Activated CD4-positive, alpha-beta T cell treated with anti-CD3 and anti-CD28 coated beads for 1 hour (primary cell): ENCODE data around the gene EML4.
"Not testable (repeated sequence)": the region's sequence is repeated elsewhere in the genome, so short reads cannot be mapped to it uniquely, and the experiment has no call there.

Experiments used
- DNase-seq: peaks from one replicate; pipeline ENCODE4 v3.0.0-alpha.2; 2020

Gene EML4

DNA sequence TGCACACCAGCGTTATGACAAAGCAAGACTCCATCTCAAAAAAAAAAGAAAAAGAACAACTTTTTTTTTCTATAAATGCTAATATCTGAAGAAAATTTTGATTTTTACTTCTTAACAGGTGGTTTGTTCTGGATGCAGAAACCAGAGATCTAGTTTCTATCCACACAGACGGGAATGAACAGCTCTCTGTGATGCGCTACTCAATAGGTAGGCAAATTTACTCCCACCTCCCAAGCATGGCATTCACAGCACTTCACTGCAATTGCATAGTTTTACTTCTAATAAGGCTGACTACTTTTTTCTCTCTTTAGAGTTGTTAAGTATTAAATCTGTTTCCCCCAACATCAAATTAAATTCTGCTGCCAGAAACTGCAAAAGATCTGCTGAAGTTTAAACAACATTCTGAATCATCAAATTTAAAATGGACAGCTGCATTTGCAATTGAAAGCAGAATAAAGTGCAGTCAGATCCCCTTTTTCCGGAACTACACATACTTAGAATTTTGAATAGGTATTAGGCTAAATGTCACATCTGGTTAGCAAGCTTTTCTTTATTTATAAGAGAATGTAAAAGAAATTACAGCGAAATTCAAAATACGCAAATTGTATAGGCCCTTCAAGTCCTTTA is 146.8 kb downstream of the EML4 start:
- DNase-seq: no peak

GRCh38 chr2:42316910-42317309 is 147.8 kb downstream of the EML4 start:
- DNase-seq: no peak

- no peak for DNase-seq
Measured at GRCh38 chr2:42317486-42317885, 148.3 kb downstream of the EML4 start.

GRCh38 chr2:42317945-42318344 is 148.8 kb downstream of the EML4 start:
- no peak for DNase-seq

GRCh38 chr2:42319265-42319664 is 150.1 kb downstream of the EML4 start:
- no peak for DNase-seq

DNA sequence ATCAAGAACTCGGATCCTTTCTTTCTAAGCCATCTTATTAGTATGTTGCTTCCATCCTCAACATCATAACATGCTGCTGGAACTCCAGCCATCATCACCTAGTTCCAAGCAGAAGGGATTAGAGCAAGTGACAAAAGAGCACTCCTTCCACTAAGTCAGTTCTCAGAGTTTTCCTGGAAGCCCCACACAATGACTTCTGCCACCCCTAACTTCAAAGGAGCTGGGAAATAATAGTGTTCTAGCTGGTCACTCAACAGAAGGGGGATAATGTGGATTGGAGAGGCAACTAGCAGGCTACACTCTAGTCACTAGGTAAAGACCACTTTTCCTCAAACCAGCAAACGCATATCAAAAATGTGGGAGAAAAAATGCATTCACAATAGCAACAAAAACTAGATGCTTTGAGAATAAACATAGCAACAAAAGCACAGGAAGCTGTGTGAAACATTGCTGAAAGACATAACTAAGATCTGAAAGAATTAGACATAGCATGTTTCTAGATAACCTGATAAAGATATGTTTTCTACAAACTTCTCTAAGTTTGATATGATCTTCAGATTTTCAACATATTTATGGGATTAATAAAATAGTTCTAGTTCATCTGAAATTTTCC is 152.4 kb downstream of the EML4 start:
- no peak for DNase-seq

DNA sequence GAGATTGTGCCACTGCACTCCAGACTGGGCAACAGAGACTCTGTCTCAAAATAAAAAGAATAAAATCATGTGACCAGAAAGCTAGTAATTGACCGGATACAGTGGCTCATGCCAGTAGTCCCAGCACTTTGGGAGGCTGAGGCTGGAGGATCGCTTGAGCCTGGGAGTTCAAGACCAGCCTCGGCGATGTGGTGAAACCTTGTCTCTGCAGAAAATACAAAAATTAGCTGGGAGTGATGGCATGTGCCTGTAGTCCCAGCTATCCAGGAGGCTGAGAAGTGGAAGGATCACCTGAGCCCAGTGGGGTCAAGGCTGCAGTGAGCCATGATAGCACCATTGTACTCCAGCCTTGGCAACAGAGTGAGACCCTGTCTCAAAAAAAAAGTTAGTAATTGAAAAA is 155.1 kb downstream of the EML4 start:
- no peak for DNase-seq

DNA sequence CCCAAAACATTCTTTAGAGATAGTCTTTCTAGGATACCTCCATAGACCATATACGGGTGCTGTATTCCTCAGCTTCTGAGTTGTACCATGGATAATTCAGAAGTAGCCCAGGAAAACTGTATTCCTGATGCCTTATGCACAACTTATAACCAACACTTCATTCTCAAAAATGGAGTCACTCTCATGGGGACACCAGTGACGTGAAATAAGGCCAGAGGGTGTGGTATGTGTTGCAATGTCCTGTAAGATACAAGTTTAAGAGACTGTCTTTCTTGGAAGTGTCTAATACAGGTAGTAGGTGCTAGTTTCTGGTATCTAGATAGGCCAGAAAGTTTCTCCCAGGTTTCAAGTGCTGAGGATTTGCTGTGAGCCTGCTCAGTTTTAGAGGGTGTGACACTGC is 155.8 kb downstream of the EML4 start:
- no peak for DNase-seq

DNA sequence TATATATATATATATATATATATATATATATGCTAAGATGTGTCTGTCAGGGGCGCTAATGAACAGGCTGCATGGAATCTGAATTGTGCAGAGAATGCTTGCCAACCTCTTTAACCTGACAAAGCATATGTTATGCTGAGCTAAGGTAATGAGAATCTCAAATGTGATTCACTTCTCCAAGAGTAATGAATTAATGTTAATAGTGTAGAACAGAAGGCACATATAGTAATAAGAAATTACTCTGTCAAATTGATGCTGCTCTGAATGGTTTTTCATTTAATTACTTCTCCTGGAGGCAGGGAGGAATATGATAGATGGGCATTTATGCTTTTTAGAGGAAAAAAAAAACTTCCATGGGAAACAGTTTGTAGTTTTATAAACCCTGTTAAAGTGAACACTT is 156.5 kb downstream of the EML4 start:
- no peak for DNase-seq

- DNase-seq: no peak
Measured at GRCh38 chr2:42327125-42327524, 158.0 kb downstream of the EML4 start.

GRCh38 chr2:42328148-42328833 is 159.1 kb downstream of the EML4 start:
- DNase-seq: no peak

DNA sequence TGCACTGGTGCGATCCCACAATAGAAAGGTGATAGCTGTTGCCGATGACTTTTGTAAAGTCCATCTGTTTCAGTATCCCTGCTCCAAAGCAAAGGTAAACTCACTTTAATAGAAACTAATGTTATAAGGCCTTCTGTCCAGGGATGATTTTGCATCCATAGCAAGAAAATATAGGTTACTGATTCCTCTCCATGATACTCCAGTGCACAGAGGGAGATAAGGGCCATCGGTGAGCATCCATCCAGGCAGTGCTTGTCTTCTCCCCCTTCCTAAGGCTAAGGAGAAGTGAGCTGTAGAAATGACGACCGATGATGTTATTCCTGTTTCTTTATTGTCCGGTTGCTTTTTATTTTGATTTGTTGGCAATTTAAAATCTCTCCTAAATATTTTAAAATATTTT is 159.8 kb downstream of the EML4 start:
- no peak for DNase-seq

GRCh38 chr2:42329736-42330135 is 160.6 kb downstream of the EML4 start:
- DNase-seq: no peak

- DNase-seq: no peak
Measured at GRCh38 chr2:42331569-42332284, 162.6 kb downstream of the EML4 start.

DNA sequence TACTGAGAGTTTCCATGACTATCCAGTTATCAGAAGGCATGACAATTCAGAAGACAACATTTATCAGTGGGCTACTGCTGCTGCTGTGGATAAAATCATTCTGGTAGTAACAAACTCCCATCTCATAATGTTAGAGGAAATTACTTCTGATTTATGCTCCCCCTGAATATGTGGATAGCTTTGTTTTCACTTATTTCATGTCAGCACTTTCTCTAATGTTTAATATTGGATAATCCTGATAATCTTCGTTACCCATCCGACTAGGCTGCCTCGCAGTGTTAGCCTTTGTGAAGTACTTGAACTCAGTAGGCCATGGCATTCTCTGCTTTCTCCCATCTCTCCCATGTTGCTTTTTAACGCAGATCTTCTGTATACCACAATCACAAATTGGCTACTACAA is 163.4 kb downstream of the EML4 start:
- no peak for DNase-seq

GRCh38 chr2:42333579-42333978 is 164.4 kb downstream of the EML4 start:
- DNase-seq: no peak

- no peak for DNase-seq
Measured at GRCh38 chr2:42334220-42334619, 165.1 kb downstream of the EML4 start.

- not testable (repeated sequence) for DNase-seq
Measured at GRCh38 chr2:42334865-42335264, 165.7 kb downstream of the EML4 start.

DNA sequence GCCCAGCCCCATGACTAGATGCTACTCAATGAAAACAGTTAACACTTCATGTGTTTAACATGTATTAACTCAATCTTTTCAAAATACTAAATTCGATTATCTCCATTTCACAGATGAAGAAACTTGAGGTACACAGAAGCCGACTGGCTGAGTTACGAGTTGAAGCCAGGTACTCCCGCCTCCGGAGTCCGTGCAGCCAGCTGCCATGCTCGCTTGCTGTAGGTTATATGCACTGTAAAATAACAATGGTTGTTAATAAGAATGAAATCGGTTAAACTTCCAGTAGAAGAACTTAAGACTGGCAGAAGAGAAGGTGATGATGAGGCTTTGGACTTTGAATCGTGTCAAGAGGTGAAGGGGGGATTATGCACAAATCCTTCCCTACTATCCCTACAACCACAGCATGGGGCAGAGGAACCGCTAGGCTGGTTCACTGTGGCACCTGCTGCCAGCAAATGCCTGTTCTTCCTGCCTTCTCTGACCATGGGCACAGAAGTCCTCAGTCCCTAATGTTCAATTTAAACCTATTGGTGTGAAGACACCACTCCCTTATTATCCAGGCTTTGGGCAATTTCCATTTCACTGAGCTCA is 166.5 kb downstream of the EML4 start:
- no peak for DNase-seq

DNA sequence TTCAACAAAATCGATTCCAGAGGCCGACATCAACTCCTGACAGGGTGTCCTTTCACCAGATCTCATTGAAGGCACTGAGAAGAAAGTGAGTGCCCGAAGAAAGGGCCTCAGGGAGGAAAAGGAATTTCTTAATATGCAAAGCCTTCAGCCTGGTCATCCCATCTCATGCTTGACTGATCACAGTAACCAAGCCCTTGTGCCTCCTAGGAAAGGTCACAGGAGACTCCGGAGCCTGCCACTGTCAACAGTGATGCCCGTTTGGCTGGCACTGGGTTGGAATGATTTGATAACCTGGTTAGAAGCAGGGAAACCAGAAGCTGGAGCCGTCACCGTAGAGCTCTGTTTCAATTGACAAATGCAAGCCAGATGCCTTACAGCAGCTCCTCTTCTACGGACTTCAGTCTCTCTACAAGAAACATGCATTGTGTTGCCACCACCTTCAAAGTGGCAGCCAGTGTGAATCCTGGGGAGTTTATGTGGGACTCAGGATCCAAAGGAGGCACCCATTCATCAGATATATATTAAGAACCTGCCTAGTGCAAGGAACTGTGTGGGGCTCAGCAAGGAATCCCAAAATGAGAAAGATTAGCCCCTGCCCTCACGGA is 167.3 kb downstream of the EML4 start:
- DNase-seq: no peak

GRCh38 chr2:42337356-42337820 is 168.2 kb downstream of the EML4 start:
- DNase-seq: no peak

- no peak for DNase-seq
Measured at GRCh38 chr2:42337846-42338566, 168.9 kb downstream of the EML4 start.
